Astrocyte (in vitro differentiated cells and primary cell): ENCODE results near the gene NOD1. TPM values are rescaled to one million over a fixed set of nuclear protein-coding genes. Genes with fewer than 3 reads are reported as not detected.

ENCODE experiments used
- DNase-seq: peaks from one replicate; pipeline ENCODE4 v3.0.0-alpha.2; 2010; ENCODE audit warnings: low read depth
- FAIRE-seq: peaks from 2 replicates; lab custom pipeline; 2011; peaks lifted over from hg19 to GRCh38; lab: Jason Lieb, UNC
- H2AFZ ChIP-seq: 2 replicates; pipeline ENCODE4 v1.6.0; 2012; ENCODE audit warnings: low read depth, low read length, inconsistent platforms
- H3K27ac ChIP-seq: 2 replicates; pipeline ENCODE4 v1.5.1; 2011; ENCODE audit warnings: low read depth, low read length, inconsistent platforms
- H3K27me3 ChIP-seq: 2 replicates; pipeline ENCODE4 v1.6.0; 2011; ENCODE audit warnings: low read length, inconsistent platforms; ENCODE audit not compliant: insufficient read depth
- H3K36me3 ChIP-seq: 2 replicates; pipeline ENCODE4 v1.5.1; 2011; ENCODE audit warnings: low read length, inconsistent platforms; ENCODE audit not compliant: insufficient read depth
- H3K4me1 ChIP-seq: 2 replicates; pipeline ENCODE4 v1.5.1; 2011; ENCODE audit warnings: low read length, inconsistent platforms; ENCODE audit not compliant: insufficient read depth
- H3K4me2 ChIP-seq: 2 replicates; pipeline ENCODE4 v1.6.0; 2012; ENCODE audit warnings: low read length, inconsistent platforms
- H3K4me3 ChIP-seq: 2 replicates; pipeline ENCODE4 v1.5.1; 2011; ENCODE audit warnings: low read depth, mild to moderate bottlenecking, low read length, inconsistent platforms; ENCODE audit not compliant: insufficient read depth
- H3K79me2 ChIP-seq: 2 replicates; pipeline ENCODE4 v1.6.0; 2012; ENCODE audit warnings: mild to moderate bottlenecking, low read length, inconsistent platforms; ENCODE audit not compliant: insufficient read depth
- H3K9ac ChIP-seq: 2 replicates; pipeline ENCODE4 v1.6.0; 2012; ENCODE audit warnings: mild to moderate bottlenecking, low read length, inconsistent platforms
- H3K9me3 ChIP-seq: 2 replicates; pipeline ENCODE4 v1.5.1; 2012; ENCODE audit warnings: low read depth, mild to moderate bottlenecking, low read length, inconsistent platforms; ENCODE audit not compliant: insufficient read depth
- H4K20me1 ChIP-seq: 2 replicates; pipeline ENCODE4 v1.6.0; 2012; ENCODE audit warnings: low read length, inconsistent platforms; ENCODE audit not compliant: insufficient read depth
- H3K27ac Mint-ChIP-seq: one replicate; pipeline ENCODE4 v1.8.0; 2021; ENCODE audit warnings: mild to moderate bottlenecking, mixed read lengths; ENCODE audit not compliant: unreplicated experiment
- H3K27me3 Mint-ChIP-seq: one replicate; pipeline ENCODE4 v1.8.0; 2021; ENCODE audit warnings: low read depth, mixed read lengths; ENCODE audit not compliant: unreplicated experiment
- H3K36me3 Mint-ChIP-seq: one replicate; pipeline ENCODE4 v1.8.0; 2021; ENCODE audit warnings: low read depth, mixed read lengths; ENCODE audit not compliant: unreplicated experiment
- H3K4me1 Mint-ChIP-seq: one replicate; pipeline ENCODE4 v1.8.0; 2021; ENCODE audit warnings: low read depth, mixed read lengths; ENCODE audit not compliant: unreplicated experiment
- H3K4me3 Mint-ChIP-seq: one replicate; pipeline ENCODE4 v1.8.0; 2021; ENCODE audit warnings: mild to moderate bottlenecking, moderate library complexity, mixed read lengths; ENCODE audit not compliant: unreplicated experiment
- H3K9me3 Mint-ChIP-seq: one replicate; pipeline ENCODE4 v1.8.0; 2021; ENCODE audit warnings: mild to moderate bottlenecking, mixed read lengths; ENCODE audit not compliant: unreplicated experiment
- EZH2 ChIP-seq: IDR thresholded peaks from 2 replicates; pipeline ENCODE4 v1.6.1; 2012; ENCODE audit warnings: mild to moderate bottlenecking, low read length, inconsistent platforms; ENCODE audit not compliant: insufficient read depth
- total RNA-seq: library from RNA; stranded (reverse); gene quantifications from 2 replicates; pipeline ENCODE4 v1.2.1, GENCODE V29; 2021
- TF ChIP-seq, protein P1 (sequence below): IDR thresholded peaks from 2 replicates; pipeline ENCODE4 v1.5.1; 2011; ENCODE audit warnings: low read depth, mild to moderate bottlenecking, inconsistent platforms, low read length, moderate library complexity; ENCODE audit not compliant: insufficient read depth

The NOD1 gene
- total RNA-seq, 1 donor from 2014 or later, result 9.7 TPM

DNA sequence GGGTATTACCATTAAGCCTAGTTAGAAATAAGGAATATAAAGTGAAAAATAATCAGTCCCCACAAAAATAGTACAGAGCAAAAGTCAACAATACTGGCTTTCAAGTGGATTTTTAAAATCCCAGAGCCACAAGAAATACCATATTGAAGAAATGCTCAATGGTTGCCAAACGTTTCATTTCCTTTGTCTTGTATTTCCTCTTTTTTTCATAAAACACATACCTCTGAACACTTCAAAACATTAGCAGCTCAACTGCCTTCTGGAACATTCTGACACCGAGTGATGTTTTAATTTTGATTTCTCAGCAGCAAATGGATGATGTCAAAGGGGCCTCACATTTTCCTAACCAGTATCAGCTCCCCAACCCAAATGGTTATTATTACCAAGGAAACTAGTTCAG lies 10.5 kb downstream of the NOD1 start:
- no peak overlapping the region for H3K9ac ChIP-seq
- peaks cover 41% of the 10 kb centered on the region for H3K4me1 ChIP-seq
- H3K27ac ChIP-seq, result no peak overlapping the region
- H3K9me3 Mint-ChIP-seq, result no peaks in the 10 kb centered on the region
- H3K4me3 ChIP-seq, result no peak overlapping the region
- no peak overlapping the region for H3K4me3 Mint-ChIP-seq
- H3K4me2 ChIP-seq, result no peak overlapping the region
- no peak overlapping the region for H3K27ac Mint-ChIP-seq
- DNase-seq (peak; percentile 29), FAIRE-seq (no peak)
- H3K36me3 ChIP-seq, result no peaks in the 10 kb centered on the region
- H2AFZ ChIP-seq, result no peak overlapping the region
- TF ChIP-seq, protein P1, sequence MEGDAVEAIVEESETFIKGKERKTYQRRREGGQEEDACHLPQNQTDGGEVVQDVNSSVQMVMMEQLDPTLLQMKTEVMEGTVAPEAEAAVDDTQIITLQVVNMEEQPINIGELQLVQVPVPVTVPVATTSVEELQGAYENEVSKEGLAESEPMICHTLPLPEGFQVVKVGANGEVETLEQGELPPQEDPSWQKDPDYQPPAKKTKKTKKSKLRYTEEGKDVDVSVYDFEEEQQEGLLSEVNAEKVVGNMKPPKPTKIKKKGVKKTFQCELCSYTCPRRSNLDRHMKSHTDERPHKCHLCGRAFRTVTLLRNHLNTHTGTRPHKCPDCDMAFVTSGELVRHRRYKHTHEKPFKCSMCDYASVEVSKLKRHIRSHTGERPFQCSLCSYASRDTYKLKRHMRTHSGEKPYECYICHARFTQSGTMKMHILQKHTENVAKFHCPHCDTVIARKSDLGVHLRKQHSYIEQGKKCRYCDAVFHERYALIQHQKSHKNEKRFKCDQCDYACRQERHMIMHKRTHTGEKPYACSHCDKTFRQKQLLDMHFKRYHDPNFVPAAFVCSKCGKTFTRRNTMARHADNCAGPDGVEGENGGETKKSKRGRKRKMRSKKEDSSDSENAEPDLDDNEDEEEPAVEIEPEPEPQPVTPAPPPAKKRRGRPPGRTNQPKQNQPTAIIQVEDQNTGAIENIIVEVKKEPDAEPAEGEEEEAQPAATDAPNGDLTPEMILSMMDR, result no peak
- TF ChIP-seq EZH2, result no peak
- no peaks in the 10 kb centered on the region for H4K20me1 ChIP-seq
- H3K36me3 Mint-ChIP-seq, result peaks cover 4% of the 10 kb centered on the region
- H3K4me1 Mint-ChIP-seq, result peaks cover 62% of the 10 kb centered on the region
- H3K27me3 Mint-ChIP-seq, result no peaks in the 10 kb centered on the region
- no peaks in the 10 kb centered on the region for H3K27me3 ChIP-seq
- H3K79me2 ChIP-seq, result peaks cover 28% of the 10 kb centered on the region
- H3K9me3 ChIP-seq, result no peaks in the 10 kb centered on the region

DNA sequence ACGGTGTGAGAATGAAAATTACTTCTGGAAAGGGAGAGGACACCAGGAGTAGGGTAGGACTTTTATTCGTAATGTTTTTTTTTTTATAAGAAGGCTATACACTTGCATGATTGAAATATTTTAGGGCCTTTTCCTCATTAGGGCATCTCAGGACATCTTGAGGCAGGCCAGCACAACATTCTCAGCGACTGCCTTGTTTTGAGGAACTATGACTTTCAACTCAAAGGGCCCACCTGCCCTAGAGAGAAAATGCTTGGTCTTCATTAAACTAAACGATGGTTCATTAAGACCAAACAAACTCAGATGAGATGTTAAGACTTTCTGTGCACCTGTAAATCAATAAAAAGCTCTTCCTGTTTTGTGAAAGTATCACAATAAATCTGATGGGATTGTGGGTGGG lies 11.3 kb downstream of the NOD1 start:
- Mint-ChIP-seq H3K4me1 (peaks cover 54% of the 10 kb centered on the region), H3K27me3 (no peaks in the 10 kb centered on the region), H3K9me3 (no peaks in the 10 kb centered on the region), H3K4me3 (no peak overlapping the region), H3K36me3 (peaks cover 2% of the 10 kb centered on the region), H3K27ac (no peak overlapping the region)
- Histone ChIP-seq H3K4me2 (no peak overlapping the region), H3K27ac (no peak overlapping the region), H3K9me3 (no peaks in the 10 kb centered on the region), H2AFZ (no peak overlapping the region), H4K20me1 (no peaks in the 10 kb centered on the region), H3K4me3 (no peak overlapping the region), H3K27me3 (no peaks in the 10 kb centered on the region), H3K36me3 (no peaks in the 10 kb centered on the region), H3K9ac (no peak overlapping the region), H3K4me1 (peaks cover 33% of the 10 kb centered on the region), H3K79me2 (peaks cover 26% of the 10 kb centered on the region)
- FAIRE-seq, result no peak
- TF ChIP-seq, protein P1, result no peak
- no peak for TF ChIP-seq EZH2
- no peak for DNase-seq

GRCh38 chr7:30466266-30466665 lies 12.3 kb downstream of the NOD1 start:
- H3K27me3 Mint-ChIP-seq, result no peaks in the 10 kb centered on the region
- H3K27ac Mint-ChIP-seq, result no peak overlapping the region
- no peak overlapping the region for H3K9ac ChIP-seq
- no peak overlapping the region for H3K27ac ChIP-seq
- H3K4me3 ChIP-seq, result no peak overlapping the region
- H3K36me3 Mint-ChIP-seq, result no peaks in the 10 kb centered on the region
- TF ChIP-seq EZH2, result no peak
- TF ChIP-seq, protein P1, result no peak
- peaks cover 47% of the 10 kb centered on the region for H3K4me1 Mint-ChIP-seq
- H3K9me3 Mint-ChIP-seq, result no peaks in the 10 kb centered on the region
- H3K27me3 ChIP-seq, result no peaks in the 10 kb centered on the region
- no peak overlapping the region for H2AFZ ChIP-seq
- no peaks in the 10 kb centered on the region for H4K20me1 ChIP-seq
- peaks cover 19% of the 10 kb centered on the region for H3K79me2 ChIP-seq
- peaks cover 26% of the 10 kb centered on the region for H3K4me1 ChIP-seq
- H3K4me3 Mint-ChIP-seq, result no peak overlapping the region
- H3K36me3 ChIP-seq, result no peaks in the 10 kb centered on the region
- H3K9me3 ChIP-seq, result no peaks in the 10 kb centered on the region
- H3K4me2 ChIP-seq, result no peak overlapping the region
- DNase-seq (peak; percentile 72), FAIRE-seq (no peak)
